Stomach (tissue), 4 donors: ENCODE results near the gene GSTCD.

Source experiments
- CTCF ChIP-seq, 7 experiments: fragments of 450-650 bp in 4 of 7; fragments of 200-600 bp in 3 of 7; sonication (generic) in 3 of 7; IDR thresholded peaks; one replicate each; pipeline ENCODE4 v1.5.1; 2016 to 2019; ENCODE audit warnings: antibody characterized with exemption in 7 of 7, control low read depth in 2 of 7, mild to moderate bottlenecking in 1 of 7
- EP300 ChIP-seq: sonication (generic); formaldehyde crosslinking; IDR thresholded peaks from one replicate; pipeline ENCODE4 v1.6.1; 2017; ENCODE audit warnings: antibody characterized with exemption
- POLR2A ChIP-seq, 4 donors: fragments of 450-650 bp; IDR thresholded peaks; one replicate each; pipeline ENCODE4 v1.6.1; 2016; ENCODE audit warnings: antibody characterized with exemption in 4 of 4, control low read depth in 2 of 4, mild to moderate bottlenecking in 1 of 4, moderate library complexity in 1 of 4
- POLR2AphosphoS5 ChIP-seq, 3 donors: sonication (generic); formaldehyde crosslinking; IDR thresholded peaks; one replicate each; pipeline ENCODE4 v1.6.1; 2016; ENCODE audit warnings: antibody characterized with exemption in 3 of 3

GRCh38 chr4:105784761-105785160 lies 76.2 kb downstream of the GSTCD start:
- TF ChIP-seq CTCF (IDR thresholded peaks at IDR 0.05), result no peak
- no peak for TF ChIP-seq POLR2AphosphoS5 (IDR thresholded peaks at IDR 0.05)
- TF ChIP-seq EP300, result no peak
- TF ChIP-seq POLR2A (IDR thresholded peaks at IDR 0.05), result no peak
